NCI-H82 treated with DMSO at 0.1 percent for 48 hours (cell line): ENCODE measurements around the gene DOK1.

Experiments used
- DNase-seq: peaks from one replicate; lab custom pipeline; 2025; ENCODE audit not compliant: unreplicated experiment; lab: John Stamatoyannopoulos, UW

DOK1 gene

DNA sequence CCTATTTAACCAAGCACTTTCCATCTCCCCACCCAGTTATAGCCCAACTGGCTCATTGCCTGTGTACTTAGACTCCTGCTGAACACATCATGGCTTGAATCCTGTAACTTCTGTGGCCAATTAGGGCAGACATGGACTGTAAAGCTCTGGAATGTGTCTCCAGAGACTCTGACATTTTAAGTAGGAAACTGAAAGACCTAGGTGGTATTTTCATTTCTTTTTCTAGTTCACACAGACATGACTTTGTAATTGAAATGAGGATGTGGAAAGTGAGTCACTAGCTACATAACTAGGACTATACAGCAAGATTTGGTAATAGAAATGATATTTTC lies 12.2 kb downstream of the DOK1 start:
- no peak for DNase-seq

DNA sequence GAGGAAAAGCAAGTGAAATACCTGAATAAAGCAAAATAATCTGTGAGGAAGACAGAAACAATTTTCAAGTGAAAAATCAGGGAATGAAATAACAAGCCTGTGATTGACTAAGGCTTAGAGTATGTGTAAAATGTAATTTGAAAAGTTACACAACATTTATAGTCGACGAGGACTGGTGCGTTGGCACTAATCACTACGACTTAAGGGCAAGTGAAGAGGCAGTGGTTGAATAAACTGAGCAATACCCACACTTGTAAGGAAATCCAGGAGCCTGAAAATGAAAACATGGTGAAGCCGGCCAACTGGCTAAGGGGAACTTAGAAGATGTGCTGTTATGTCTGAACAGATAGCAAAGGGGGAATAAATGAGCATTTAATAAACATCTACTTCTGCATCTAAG lies 13.4 kb downstream of the DOK1 start:
- no peak for DNase-seq

DNA sequence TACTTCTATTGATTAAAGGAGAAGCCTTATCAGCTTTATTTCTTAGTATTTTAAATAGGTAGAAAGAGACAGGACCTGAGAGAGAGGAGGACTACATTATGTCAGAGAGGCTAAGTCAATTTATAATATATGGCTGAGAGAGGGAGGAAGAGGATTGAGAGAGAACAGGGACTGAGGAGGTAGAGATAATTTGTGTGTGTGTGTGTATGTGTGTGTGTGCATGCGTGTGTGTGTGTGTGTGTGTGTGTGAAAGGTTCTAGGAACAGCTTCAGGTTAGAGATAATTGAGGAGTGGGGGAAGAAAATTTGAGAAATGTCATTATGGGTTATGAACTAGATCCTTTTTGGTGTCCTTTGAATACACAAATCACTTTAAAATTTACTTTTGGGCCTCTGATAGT lies 15.2 kb downstream of the DOK1 start:
- DNase-seq: no peak

DNA sequence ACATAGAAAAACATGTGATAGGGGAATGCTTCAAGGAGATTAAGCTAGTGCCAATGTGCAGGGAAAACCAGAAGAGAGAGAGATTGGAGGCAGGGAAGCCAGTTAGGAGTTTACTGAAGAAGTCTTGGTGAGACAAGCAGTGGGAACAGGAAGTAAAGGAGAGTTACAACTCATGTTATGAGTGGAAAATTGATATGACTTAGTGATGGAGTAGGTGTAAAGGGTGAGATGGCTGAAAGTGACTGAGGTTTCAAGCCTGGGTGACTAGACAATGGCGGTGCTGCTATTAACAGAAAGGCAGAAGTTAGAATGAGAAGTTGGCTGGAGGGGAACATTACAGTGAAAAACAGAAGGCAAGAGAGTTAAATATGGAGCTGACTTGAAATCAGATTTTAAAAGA lies 16.5 kb downstream of the DOK1 start:
- DNase-seq: no peak

DNA sequence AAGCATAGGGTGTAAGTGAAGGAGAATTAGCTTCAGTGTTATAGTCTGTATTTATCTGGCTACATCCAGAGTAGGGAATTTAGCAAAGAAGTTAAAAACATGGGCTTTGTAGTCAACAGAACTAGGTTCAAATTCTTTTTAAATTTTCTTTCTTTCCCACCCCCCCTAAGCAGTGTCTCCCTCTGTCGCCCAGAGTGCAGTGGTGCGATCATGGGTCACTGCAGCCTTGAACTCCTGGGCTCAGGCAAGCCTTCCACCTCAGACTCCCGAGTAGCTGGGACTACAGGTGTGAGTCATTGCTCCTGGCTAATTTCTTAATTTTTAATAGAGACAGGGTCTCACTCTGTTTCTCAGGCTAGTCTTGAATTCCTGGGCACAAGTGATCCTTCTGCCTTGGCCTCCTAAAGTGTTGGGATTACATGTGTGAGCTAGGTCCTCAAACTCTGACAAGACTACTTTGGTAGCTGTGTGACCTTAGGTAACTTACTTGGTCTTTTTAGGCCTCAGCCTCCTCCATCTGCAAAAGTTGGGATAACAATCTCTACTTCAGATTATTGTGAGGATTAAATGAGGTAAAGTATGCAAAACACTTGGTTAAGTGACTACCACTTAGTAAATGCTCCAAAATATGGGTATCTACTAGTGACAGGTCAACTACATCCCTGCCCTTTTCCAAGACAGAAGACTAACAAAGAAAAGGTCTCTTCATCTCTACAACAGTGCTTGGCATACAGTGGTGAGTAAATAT lies 17.8 kb downstream of the DOK1 start:
- no peak for DNase-seq

DNA sequence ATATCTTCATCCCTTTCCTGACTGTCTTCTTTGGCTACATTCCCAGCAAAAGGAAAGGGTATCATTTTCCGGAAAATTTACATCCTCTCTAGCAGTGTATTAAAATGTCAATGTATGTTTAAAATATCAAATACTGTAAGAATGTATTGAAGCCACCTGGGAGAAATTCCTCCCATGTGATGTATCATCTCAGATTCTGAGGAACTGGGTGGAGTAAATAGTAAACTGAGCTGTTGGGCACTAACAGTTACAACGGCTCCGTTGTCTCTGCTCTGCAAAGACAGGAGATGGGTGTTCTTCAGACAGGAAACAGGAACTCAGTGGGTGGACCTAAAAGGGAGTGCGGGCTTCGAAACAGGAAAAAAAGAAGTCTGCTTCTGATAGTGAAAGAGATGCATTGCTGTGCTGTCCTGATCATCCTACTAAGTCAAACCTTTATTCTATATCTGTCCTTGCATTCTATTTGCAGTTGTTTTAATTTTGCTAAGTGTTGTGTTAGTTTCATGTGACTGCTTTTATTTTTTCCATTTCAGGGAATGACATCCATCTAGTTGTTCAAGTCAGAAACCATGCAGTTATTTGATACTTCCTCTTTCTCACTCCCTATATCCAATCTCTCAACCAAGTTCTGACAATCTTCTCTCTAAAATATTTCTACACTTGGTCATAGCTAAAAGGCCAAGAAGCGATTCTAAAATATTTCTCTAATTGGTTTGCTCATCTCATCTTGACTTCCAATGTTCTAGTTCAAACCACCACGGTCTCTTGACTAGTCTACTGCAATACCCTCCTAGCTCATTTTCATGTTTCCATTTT lies 19.4 kb downstream of the DOK1 start:
- DNase-seq: no peak

DNA sequence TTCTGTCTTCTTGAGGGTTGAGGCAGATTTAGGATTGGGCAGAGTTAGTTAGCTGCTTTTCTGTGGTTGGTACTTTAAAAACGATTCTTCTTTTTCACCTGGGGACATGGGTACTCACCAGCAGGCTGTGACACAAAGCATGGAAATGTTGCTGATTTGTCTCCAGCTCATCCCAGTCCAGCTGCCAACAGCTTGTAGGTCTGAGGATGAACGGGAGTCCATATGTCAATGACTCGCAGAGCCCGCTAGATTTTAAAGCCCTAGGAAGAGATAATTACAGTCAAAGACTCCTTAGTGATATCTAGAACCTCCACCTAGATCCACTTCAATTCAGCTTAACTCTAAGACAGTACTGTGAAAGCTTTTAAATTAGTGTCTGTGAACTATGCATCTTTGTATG lies 20.8 kb downstream of the DOK1 start:
- peak; percentile 45 for DNase-seq

DNA sequence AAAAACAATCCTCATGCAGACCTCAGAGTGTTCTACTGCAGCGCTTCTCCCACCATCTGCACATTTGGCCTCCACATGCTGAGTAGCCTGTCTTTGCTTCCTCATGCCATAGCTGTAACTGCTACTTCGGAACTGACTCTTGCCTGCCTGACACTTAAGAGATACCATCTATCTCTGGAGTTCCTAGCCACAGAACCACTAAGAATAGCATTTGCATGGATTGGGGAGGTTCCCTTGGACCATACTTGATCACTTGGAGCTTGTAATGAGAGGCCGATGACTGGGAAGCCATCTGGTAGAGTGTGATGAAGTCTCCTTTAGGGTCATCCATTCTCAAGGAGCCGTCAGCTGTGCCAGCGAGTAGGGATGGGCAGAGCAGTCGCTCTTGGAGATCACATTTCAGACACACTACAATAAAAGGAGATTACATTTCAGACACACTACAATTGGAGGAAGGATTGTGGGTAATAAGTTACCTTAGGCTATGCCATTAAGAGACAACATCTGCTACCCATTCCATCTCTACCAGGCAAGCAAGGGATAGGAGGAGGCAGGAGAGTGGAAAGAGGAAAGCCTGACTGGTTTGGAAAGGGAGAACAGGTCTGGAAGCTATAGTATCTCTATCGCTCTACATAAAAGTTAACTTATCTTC lies 21.8 kb downstream of the DOK1 start:
- DNase-seq: peak; percentile 51

DNA sequence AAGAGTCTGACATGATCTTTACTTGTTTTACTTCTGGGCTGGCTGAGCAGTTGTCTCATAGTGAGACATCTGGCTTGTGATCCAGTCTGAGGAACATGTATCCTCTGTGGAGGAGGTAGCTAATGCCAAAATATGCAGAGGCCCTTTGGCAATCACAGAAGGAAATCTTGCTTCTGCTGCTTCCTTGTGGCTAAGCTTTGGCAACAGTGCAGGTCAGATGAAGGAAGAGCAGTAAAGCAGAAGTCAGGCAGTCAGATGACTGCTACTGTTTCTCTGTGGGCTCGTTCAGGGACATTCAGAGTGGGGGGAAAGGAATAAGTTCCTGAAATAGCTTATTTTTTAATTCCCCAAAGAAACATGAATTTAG lies 22.3 kb downstream of the DOK1 start:
- DNase-seq: no peak

DNA sequence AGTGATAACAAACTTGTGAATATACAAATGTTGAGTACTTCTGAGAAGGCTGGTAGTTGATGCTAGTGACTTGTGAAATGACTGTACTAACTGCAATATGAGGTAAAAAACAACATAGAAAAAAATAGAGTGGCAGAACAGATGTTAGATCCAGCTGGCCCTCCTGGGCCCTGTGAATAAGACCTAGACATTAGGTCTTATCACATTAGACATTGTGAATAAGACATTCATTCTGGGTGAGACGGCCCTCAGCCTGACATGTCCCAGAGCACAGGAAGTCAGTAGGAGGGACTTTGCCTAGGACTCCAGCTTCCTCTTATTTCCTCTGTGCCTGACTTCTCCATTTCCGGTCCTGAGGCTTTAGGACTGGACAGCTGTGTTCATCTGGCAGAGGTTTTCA lies 22.9 kb downstream of the DOK1 start:
- no peak for DNase-seq

DNA sequence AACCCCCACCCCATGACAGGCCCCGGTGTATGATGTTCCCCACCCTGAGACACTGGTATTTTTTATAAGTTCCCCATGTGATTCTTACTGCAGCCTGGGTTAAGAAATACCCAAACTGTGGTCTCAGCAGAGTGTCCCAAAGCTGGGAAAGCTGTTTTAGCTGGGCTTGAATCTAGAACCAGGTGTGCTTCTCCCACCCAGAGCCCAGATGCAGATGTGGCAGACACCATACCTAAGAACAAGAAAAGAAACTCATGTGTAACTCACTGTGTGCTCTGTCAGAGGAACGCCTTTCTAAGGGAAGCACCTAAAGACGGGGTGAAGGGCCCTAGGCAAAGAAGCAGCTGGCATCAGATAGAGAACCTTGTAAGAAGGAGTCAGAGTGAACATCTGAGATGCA lies 23.9 kb downstream of the DOK1 start:
- DNase-seq: no peak

DNA sequence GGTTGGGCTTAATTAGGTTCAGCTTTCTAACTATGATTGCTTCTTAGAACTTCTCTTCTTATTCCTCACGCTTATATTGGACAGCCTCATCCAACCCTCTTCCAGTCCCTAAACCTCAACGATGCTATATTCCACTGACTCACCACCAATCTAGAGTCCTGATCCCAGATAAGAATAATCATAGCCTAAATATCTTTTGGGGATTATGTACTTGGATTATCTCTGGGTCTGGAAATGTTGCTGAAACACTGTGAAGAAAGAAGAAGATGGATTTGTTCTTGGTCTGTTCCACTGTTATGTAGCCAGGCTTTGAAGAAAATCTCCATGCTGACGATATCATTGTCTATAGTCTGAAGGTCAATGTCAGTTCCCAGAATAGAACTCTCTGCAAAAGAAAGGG lies 26.9 kb downstream of the DOK1 start:
- DNase-seq: no peak

DNA sequence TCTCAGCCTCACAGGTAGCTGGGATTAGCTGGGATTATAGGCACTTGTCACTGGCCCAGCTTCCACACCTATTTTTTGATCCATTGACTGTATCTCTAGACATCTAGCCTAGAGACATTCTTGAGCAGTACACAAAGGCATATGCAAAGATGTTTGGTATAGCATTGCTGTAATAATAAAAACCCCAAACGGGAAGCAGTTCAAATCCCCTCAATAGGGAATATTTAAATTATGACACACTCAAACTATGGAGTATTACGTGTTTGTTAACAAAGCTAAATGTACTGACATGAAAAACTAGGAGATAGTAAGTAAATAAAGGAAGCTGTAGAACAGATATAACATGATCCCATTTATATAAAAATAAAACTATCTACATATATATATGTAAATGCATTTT lies 27.7 kb downstream of the DOK1 start:
- DNase-seq: no peak

DNA sequence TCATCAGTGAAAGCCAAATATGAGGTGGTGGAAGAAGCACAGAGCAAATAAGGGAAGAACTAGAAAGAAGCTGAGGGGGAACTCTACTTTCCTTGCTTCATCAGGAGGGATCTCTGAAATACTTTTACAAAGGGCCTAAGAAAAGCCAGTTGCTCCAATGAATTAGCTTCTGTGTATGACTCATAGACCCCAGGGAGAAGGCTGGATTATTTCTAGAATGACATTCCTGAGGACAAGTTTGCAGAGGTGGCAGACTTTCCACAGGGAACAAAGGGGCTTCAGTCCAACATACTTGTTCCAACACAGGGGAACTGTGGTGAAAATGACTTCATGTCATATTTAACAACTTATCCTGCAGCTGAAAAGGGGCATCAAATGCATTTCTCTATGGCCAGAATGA lies 29.0 kb downstream of the DOK1 start:
- DNase-seq: no peak

DNA sequence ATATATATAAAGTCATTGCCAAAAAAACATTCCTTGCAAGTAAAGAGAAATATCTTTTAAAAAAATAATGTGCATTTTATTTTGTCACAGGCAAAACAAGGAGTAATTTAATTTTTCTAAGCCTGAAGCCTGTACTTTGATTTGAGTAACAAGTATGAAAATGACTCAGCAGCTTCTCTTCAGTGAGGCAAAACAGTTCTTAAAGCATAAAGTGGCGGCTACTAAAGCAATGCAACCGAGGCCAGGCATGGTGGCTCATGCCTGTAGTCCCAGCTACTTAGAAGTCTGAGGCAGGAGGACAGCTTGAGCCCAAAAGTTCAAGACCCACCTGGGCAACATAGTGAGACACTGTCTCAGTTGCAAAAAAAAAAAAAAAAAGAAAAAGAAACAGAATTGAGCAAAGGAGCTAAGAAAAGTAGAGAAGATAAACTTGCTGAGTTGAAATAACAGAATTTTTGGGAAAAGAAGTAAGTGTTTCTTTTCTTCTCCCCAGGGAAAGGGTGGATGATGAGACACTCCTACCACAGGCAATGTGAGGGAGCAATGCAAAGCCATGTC lies 29.6 kb downstream of the DOK1 start:
- no peak for DNase-seq

DNA sequence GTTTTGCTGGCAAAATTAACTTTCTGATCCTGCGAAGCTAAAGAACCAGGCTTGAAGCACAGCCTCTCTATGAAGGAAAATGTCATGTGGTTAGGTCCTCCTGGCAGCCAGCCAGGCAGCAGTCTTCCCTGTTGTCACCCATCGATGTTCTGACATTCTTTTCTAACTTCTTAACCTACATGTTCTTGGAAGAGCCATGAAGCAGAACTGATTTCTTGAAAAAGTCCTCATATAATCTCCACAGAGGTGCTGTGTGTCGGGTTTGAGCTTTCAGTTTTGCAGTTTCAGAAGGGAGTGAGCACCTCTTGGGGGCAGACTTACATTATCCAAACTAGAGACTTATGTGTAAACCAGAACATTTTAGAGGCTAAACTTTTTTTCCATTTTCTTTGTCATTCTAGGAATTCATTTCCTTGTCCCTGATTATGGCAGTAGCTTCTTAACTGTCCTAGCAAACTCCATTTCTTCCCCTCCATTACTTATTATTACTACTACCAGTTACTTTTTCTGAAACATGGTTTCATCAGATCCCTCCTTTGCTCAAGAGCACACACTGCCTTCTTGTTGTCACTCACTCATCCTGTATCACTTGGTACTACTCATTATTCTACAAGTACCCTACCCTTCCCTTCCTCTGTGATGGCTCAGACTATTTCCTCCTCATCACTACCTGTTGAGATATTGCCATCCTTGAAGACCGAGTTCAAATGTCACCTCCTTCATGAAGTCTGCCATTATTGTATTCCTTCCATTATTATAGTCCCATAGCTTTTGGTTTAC lies 31.1 kb downstream of the DOK1 start:
- DNase-seq: no peak

DNA sequence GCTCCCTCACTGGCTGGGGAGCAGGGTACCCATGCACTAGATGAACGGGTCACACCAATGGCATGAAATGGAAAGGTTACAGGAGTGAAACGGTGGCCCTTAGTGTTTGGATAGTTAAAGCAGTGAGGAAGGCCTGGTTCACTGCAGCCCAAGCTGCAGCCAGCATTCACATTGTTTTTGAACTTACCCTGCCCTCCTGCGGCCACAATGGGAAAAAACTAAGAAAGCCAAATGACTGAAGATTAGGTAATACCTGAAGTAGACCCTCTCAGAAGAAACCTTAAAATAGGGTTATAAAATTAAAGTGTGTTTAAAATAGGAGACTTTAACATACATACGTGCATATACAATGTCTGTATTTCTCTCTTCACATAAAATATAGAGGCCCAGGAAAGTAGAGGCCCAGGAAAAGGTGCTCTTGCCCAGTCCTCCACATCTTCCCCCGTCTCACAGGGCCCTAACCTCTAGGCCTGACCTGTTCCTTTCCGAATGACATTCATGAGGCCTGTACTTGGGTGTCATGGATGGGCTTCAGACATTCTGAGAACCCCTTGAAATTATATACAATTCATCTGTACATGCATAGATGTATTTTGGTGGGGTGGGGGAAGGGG lies 33.3 kb downstream of the DOK1 start:
- DNase-seq: peak; percentile 61

DNA sequence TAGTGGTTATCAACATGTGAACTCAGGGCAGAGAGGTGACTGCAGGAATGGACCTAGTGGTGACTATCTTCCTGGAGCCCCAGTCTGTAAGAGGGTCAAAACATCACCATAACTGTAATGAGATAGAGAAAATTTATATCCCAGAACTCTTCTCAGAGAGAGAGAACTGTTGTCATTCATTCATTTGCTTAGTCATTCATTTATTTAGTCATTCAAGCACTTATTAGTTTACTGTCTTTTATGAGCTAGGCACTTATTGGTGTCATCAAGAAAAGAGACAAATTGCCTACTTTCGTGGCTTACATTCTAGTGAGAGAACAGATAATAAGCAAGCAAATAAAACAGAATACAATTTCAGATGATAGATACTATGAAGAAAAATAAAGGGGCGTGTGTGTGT lies 34.1 kb downstream of the DOK1 start:
- DNase-seq: no peak

DNA sequence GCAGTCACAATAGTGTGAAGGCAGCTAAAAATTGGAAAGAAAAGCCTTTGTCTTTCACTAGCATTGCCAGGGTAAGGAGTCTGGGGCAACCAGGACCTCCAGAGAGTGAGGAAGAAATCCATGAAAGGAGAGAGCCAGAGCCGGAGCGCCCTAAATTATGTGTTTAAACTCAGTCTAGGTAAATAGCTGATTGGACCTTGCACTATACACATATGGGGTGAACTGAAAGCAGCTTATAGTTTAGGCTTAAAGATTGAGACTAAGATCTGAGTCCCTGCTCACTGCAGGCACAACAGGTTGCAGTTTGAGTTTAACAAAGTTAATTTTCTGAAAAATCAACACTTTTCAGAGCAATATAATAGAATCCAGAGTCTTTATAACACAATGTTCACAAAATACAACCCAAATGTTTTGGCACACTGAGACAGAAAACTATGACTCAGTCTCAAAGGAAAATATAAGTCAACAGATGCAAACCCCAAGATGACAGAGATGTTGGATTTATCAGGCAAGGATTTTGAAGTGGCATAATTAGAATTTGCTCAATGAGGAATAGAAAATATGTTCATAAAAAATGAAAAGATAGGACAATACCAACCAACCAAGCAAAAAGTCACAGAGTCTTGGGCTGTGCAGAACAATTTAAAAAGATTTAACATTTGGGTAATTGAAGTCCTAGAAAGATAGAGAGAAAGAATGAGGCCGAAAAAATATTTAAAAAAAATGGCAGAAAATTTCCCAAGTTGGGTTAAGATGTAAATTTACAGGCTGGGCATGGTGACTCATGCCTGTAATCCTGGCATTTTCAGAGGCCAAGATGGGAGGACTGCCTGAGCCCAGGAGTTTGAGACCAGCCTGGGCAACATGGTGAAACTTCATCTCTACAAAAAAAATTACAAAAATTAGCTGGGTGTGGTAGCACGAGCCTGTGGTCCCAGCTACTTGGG lies 39.6 kb downstream of the DOK1 start:
- DNase-seq: no peak

DNA sequence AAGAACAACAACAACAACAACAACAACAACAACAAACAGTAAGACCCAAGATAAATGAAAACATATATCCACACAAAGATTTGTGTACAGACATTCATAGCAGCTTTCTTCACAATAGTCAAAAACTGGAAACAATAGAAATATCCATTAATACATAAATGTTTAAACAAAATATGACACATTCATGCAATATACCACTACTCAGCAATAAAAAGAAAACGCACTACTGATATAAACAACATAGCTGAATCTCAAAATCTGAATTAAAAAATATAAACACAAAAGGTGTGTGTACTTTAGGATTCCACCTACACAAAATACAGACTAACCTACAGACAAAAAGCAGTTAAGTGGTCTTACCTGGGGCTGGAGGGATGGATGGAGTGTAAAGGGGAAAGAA lies 42.1 kb downstream of the DOK1 start:
- DNase-seq: no peak
